Natural killer cell (primary cell): ENCODE data around the gene KIRREL3. TPM values are rescaled to one million over a fixed set of nuclear protein-coding genes. Genes with fewer than 3 reads are reported as not detected.

Experiments
- ATAC-seq, 3 donors: fragments of 150-1000 bp in 2 of 3; fragments of 200-7000 bp in 1 of 3; cut with Tn5 transposase; 1 replicate in 1 of 3; 2 replicates in 2 of 3; pipeline ENCODE4 v1.10.0; 2021; ENCODE audit warnings: mild to moderate bottlenecking in 2 of 3, moderate library complexity in 2 of 3
- DNase-seq, 2 donors: peaks; one replicate each; pipeline versions ENCODE4 v3.0.0 to v3.0.0-alpha.2; 2013 to 2021; ENCODE audit warnings: mixed read lengths in 1 of 2
- H3K27ac ChIP-seq: one replicate; pipeline ENCODE4 v1.5.1; 2013; ENCODE audit warnings: mild to moderate bottlenecking, low read length
- H3K27me3 ChIP-seq: one replicate; pipeline ENCODE4 v1.6.1; 2013; ENCODE audit warnings: low read length; ENCODE audit not compliant: control insufficient read depth, insufficient read depth
- H3K36me3 ChIP-seq: one replicate; pipeline ENCODE4 v1.6.1; 2013; ENCODE audit warnings: low read length; ENCODE audit not compliant: control insufficient read depth, insufficient read depth
- H3K4me1 ChIP-seq: one replicate; pipeline ENCODE4 v1.6.1; 2013; ENCODE audit warnings: low read length; ENCODE audit not compliant: control insufficient read depth, insufficient read depth
- H3K4me3 ChIP-seq: one replicate; pipeline ENCODE4 v1.5.1; 2013; ENCODE audit warnings: low read length
- H3K9me3 ChIP-seq: one replicate; pipeline ENCODE4 v1.6.1; 2013; ENCODE audit warnings: low read length; ENCODE audit not compliant: control insufficient read depth, insufficient read depth
- H3K27ac Mint-ChIP-seq, 2 donors: one replicate each; pipeline ENCODE4 v1.8.0; 2022; ENCODE audit warnings: mild to moderate bottlenecking in 2 of 2, mixed read lengths in 2 of 2, moderate library complexity in 1 of 2
- H3K27me3 Mint-ChIP-seq, 2 donors: one replicate each; pipeline ENCODE4 v1.8.0; 2022; ENCODE audit warnings: low read depth in 2 of 2, mixed read lengths in 2 of 2
- H3K36me3 Mint-ChIP-seq: one replicate; pipeline ENCODE4 v1.8.0; 2022; ENCODE audit warnings: mixed read lengths
- H3K4me1 Mint-ChIP-seq, 2 donors: one replicate each; pipeline ENCODE4 v1.8.0; 2022; ENCODE audit warnings: mixed read lengths in 2 of 2
- H3K4me3 Mint-ChIP-seq: one replicate; pipeline ENCODE4 v1.8.0; 2022; ENCODE audit warnings: mild to moderate bottlenecking, moderate library complexity, mixed read lengths
- H3K9me3 Mint-ChIP-seq, 2 donors: one replicate each; pipeline ENCODE4 v1.8.0; 2022; ENCODE audit warnings: mixed read lengths in 2 of 2
- CTCF ChIP-seq: fragments of 200-600 bp; IDR thresholded peaks from one replicate; pipeline ENCODE4 v1.8.0; 2022; ENCODE audit warnings: antibody characterized with exemption
- WGBS: methylation state at CpG from one replicate; pipeline ENCODE4 v1.1.7; 2013; ENCODE audit warnings: missing lambda C conversion rate; ENCODE audit not compliant: insufficient coverage; 5-methylcytosine and 5-hydroxymethylcytosine counted together
- intact Hi-C: fragments of 100-400 bp; cut with micrococcal nuclease; formaldehyde crosslinking; loops from one replicate; pipeline ENCODE4 v1.14.2; 2022
- total RNA-seq, 4 donors: library from RNA; stranded (reverse); fragments of 120-200 nt in 1 of 4; gene quantifications; one replicate each; pipeline versions ENCODE4 v1.2.3 to v1.2.4, GENCODE V29; 2013 to 2022

The KIRREL3 gene
- total RNA-seq, 3 donors from 2014 or later (not counting 1 experiment from before 2014, with no cell fraction given) = not detected

- H3K27me3 ChIP-seq = no peaks in the 10 kb centered on the region
- intact Hi-C loops = no loop called here
- H3K4me3 Mint-ChIP-seq = no peak overlapping the region
- no peak overlapping the region for H3K4me3 ChIP-seq
- no peaks in the 10 kb centered on the region for H3K4me1 Mint-ChIP-seq
- no peak for TF ChIP-seq CTCF
- no peaks in the 10 kb centered on the region for H3K9me3 Mint-ChIP-seq
- ATAC-seq = no peak
- H3K36me3 ChIP-seq = no peaks in the 10 kb centered on the region
- H3K4me1 ChIP-seq = no peaks in the 10 kb centered on the region
- no peak overlapping the region for H3K27ac ChIP-seq
- no peak for DNase-seq
- H3K27me3 Mint-ChIP-seq = peaks cover 4 to 20% of the 10 kb centered on the region in 2 donors
- H3K27ac Mint-ChIP-seq = no peak overlapping the region
- no peaks in the 10 kb centered on the region for H3K36me3 Mint-ChIP-seq
- no peaks in the 10 kb centered on the region for H3K9me3 ChIP-seq
- 93% methylated on average over 4 of the region's 7 CpGs for WGBS
Observed at GRCh38 chr11:126943316-126943715, 57.3 kb downstream of the KIRREL3 start.

- Histone ChIP-seq H3K27me3 (no peaks in the 10 kb centered on the region), H3K4me1 (no peaks in the 10 kb centered on the region), H3K27ac (no peak overlapping the region), H3K36me3 (no peaks in the 10 kb centered on the region), H3K9me3 (no peaks in the 10 kb centered on the region), H3K4me3 (no peak overlapping the region)
- no peaks in the 10 kb centered on the region for H3K36me3 Mint-ChIP-seq
- no peak overlapping the region for H3K27ac Mint-ChIP-seq
- no peaks in the 10 kb centered on the region for H3K4me1 Mint-ChIP-seq
- H3K4me3 Mint-ChIP-seq = no peak overlapping the region
- WGBS = 88% methylated on average over 4 of the region's 4 CpGs
- ATAC-seq (no peak), DNase-seq (no peak)
- no peak for TF ChIP-seq CTCF
- intact Hi-C loops = no loop called here
- H3K27me3 Mint-ChIP-seq = peaks cover 4 to 20% of the 10 kb centered on the region in 2 donors
- H3K9me3 Mint-ChIP-seq = no peaks in the 10 kb centered on the region
Observed at GRCh38 chr11:126942146-126942545, 58.4 kb downstream of the KIRREL3 start.

GRCh38 chr11:126939552-126939951 is 61.0 kb downstream of the KIRREL3 start:
- Histone ChIP-seq H3K36me3 (no peaks in the 10 kb centered on the region), H3K9me3 (no peaks in the 10 kb centered on the region), H3K27ac (no peak overlapping the region), H3K27me3 (no peaks in the 10 kb centered on the region), H3K4me3 (no peak overlapping the region), H3K4me1 (no peaks in the 10 kb centered on the region)
- intact Hi-C loops = no loop called here
- Mint-ChIP-seq H3K36me3 (no peaks in the 10 kb centered on the region), H3K9me3 (no peaks in the 10 kb centered on the region), H3K4me3 (no peak overlapping the region), H3K27ac (no peak overlapping the region), H3K27me3 (peaks cover 6 to 27% of the 10 kb centered on the region in 2 donors), H3K4me1 (no peaks in the 10 kb centered on the region)
- DNase-seq (no peak), ATAC-seq (no peak)
- TF ChIP-seq CTCF = no peak
- 88% methylated on average over 2 of the region's 2 CpGs for WGBS

- TF ChIP-seq CTCF = no peak
- Mint-ChIP-seq H3K27ac (no peak overlapping the region), H3K36me3 (no peaks in the 10 kb centered on the region), H3K9me3 (no peaks in the 10 kb centered on the region), H3K27me3 (peaks cover 6 to 35% of the 10 kb centered on the region in 2 donors), H3K4me3 (no peak overlapping the region), H3K4me1 (no peaks in the 10 kb centered on the region)
- Histone ChIP-seq H3K4me3 (no peak overlapping the region), H3K9me3 (no peaks in the 10 kb centered on the region), H3K27ac (no peak overlapping the region), H3K27me3 (no peaks in the 10 kb centered on the region), H3K4me1 (no peaks in the 10 kb centered on the region), H3K36me3 (no peaks in the 10 kb centered on the region)
- WGBS = 91% methylated on average over 3 of the region's 4 CpGs
- ATAC-seq (no peak), DNase-seq (no peak)
- intact Hi-C loops = no loop called here
Observed at GRCh38 chr11:126938718-126939117, 61.9 kb downstream of the KIRREL3 start.
